OCI-LY1 (cell line): ENCODE measurements around the gene CFAP43.

Source experiments
- H2AFZ ChIP-seq: fragments of 200-600 bp; sonication (generic), shearing (Covaris generic); 2 replicates; pipeline ENCODE4 v1.6.0; 2014; ENCODE audit warnings: antibody characterized with exemption, mild to moderate bottlenecking, low read length
- H3F3A ChIP-seq: fragments of 200-600 bp; sonication (generic), shearing (Covaris generic); 2 replicates; pipeline ENCODE4 v1.6.0; 2014; ENCODE audit warnings: mild to moderate bottlenecking, antibody characterized with exemption, low read length, moderate library complexity; ENCODE audit not compliant: insufficient read depth
- H3K27ac ChIP-seq: fragments of 200-600 bp; sonication (generic); 2 replicates; pipeline ENCODE4 v1.5.1; 2014; ENCODE audit warnings: low read length, mixed run types, mild to moderate bottlenecking, low read depth; ENCODE audit not compliant: poor library complexity, severe bottlenecking
- H3K27me3 ChIP-seq: fragments of 200-600 bp; sonication (generic); 2 replicates; pipeline ENCODE4 v1.6.0; 2014; ENCODE audit warnings: antibody characterized with exemption, mild to moderate bottlenecking, low read length, moderate library complexity; ENCODE audit not compliant: insufficient read depth
- H3K36me3 ChIP-seq: fragments of 200-600 bp; sonication (generic); 2 replicates; pipeline ENCODE4 v1.6.1; 2014; ENCODE audit warnings: mild to moderate bottlenecking, antibody characterized with exemption, low read length, moderate library complexity, mixed read lengths; ENCODE audit not compliant: insufficient read depth
- H3K4me1 ChIP-seq: fragments of 200-600 bp; sonication (generic); 2 replicates; pipeline ENCODE4 v1.5.1; 2014; ENCODE audit warnings: mild to moderate bottlenecking, low read length, moderate library complexity; ENCODE audit not compliant: insufficient read depth, severe bottlenecking
- H3K4me2 ChIP-seq: fragments of 200-600 bp; sonication (generic), shearing (Covaris generic); 2 replicates; pipeline ENCODE4 v1.6.1; 2014; ENCODE audit warnings: low read length
- H3K4me3 ChIP-seq: fragments of 200-600 bp; sonication (generic); 2 replicates; pipeline ENCODE4 v1.5.1; 2014; ENCODE audit warnings: low read length, low read depth, mild to moderate bottlenecking, mixed read lengths; ENCODE audit not compliant: poor library complexity, severe bottlenecking
- H3K79me2 ChIP-seq: fragments of 200-600 bp; shearing (Covaris generic); 2 replicates; pipeline ENCODE4 v1.6.1; 2016; ENCODE audit warnings: mixed run types, low read length, mixed read lengths; ENCODE audit not compliant: insufficient read depth
- H3K9ac ChIP-seq: fragments of 200-600 bp; sonication (generic), shearing (Covaris generic); 2 replicates; pipeline ENCODE4 v1.6.1; 2014; ENCODE audit warnings: mild to moderate bottlenecking, low read length, mixed read lengths
- H3K9me2 ChIP-seq: fragments of 200-600 bp; sonication (generic), shearing (Covaris generic); 2 replicates; pipeline ENCODE4 v1.6.1; 2014; ENCODE audit warnings: low read depth, mild to moderate bottlenecking, low read length, mixed read lengths
- H3K9me3 ChIP-seq: fragments of 200-600 bp; shearing (Covaris generic); 2 replicates; pipeline ENCODE4 v1.6.1; 2014; ENCODE audit warnings: low read length, mixed read lengths
- H4K20me1 ChIP-seq: fragments of 200-600 bp; sonication (generic), shearing (Covaris generic); 2 replicates; pipeline ENCODE4 v1.6.0; 2016; ENCODE audit warnings: mild to moderate bottlenecking, low read length; ENCODE audit not compliant: insufficient read depth
- EZH2 ChIP-seq: fragments of 200-600 bp; sonication (generic), shearing (Covaris generic); IDR thresholded peaks from 2 replicates; pipeline ENCODE4 v1.8.0; 2017; ENCODE audit warnings: borderline replicate concordance, mixed run types, mild to moderate bottlenecking, antibody characterized with exemption, low read length, moderate library complexity, mixed read lengths
- TF ChIP-seq, protein P1 (sequence below): fragments of 200-600 bp; sonication (generic), shearing (Covaris generic); IDR thresholded peaks from 2 replicates; pipeline ENCODE4 v1.5.1; 2017; ENCODE audit warnings: mild to moderate bottlenecking, antibody characterized with exemption, low read length, moderate library complexity, mixed read lengths

CFAP43 gene

GRCh38 chr10:104253606-104254410 is 21.6 kb upstream of the CFAP43 start:
- H3K4me2 ChIP-seq = peak overlapping the region; percentile 63; the same call in 1 of the 2 replicates
- H3K79me2 ChIP-seq = no peaks in the 10 kb centered on the region
- no peak overlapping the region for H3K27ac ChIP-seq
- peak overlapping the region; percentile 68 for H3K4me3 ChIP-seq
- no peaks in the 10 kb centered on the region for H4K20me1 ChIP-seq
- no peaks in the 10 kb centered on the region for H3K27me3 ChIP-seq
- no peak overlapping the region for H3K9ac ChIP-seq
- no peak overlapping the region for H2AFZ ChIP-seq
- peaks cover 13% of the 10 kb centered on the region for H3K4me1 ChIP-seq
- no peaks in the 10 kb centered on the region for H3K9me2 ChIP-seq
- no peaks in the 10 kb centered on the region for H3F3A ChIP-seq
- TF ChIP-seq EZH2 = no peak
- TF ChIP-seq, protein P1, sequence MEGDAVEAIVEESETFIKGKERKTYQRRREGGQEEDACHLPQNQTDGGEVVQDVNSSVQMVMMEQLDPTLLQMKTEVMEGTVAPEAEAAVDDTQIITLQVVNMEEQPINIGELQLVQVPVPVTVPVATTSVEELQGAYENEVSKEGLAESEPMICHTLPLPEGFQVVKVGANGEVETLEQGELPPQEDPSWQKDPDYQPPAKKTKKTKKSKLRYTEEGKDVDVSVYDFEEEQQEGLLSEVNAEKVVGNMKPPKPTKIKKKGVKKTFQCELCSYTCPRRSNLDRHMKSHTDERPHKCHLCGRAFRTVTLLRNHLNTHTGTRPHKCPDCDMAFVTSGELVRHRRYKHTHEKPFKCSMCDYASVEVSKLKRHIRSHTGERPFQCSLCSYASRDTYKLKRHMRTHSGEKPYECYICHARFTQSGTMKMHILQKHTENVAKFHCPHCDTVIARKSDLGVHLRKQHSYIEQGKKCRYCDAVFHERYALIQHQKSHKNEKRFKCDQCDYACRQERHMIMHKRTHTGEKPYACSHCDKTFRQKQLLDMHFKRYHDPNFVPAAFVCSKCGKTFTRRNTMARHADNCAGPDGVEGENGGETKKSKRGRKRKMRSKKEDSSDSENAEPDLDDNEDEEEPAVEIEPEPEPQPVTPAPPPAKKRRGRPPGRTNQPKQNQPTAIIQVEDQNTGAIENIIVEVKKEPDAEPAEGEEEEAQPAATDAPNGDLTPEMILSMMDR = no peak
- H3K9me3 ChIP-seq = no peaks in the 10 kb centered on the region
- H3K36me3 ChIP-seq = peaks cover 6% of the 10 kb centered on the region

DNA sequence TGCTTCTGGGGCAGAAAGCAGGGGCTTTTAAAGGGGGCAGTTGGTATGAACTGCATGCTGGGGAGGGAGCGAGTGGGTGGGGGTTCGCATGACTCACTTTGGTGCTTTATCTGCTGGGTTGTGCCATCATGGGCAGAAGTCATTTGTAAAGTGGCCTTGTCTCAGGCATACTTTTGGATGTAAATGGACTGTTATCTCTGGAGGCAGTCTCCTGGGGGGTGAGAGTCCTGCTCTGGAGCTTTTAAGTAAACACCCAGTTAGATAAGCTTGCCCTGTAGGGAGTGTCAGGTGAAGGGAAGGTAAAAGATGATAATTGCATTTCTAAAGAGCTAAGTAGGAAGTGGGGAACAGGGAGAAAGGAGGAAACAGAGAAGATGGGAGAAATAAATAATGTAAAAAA is 20.9 kb upstream of the CFAP43 start:
- Histone ChIP-seq H3K4me2 (no peak overlapping the region), H3K27me3 (no peaks in the 10 kb centered on the region), H2AFZ (no peak overlapping the region), H3K27ac (no peak overlapping the region), H3K36me3 (no peaks in the 10 kb centered on the region; the same call in 1 of the 2 replicates), H3K4me3 (no peak overlapping the region), H3K79me2 (no peaks in the 10 kb centered on the region), H4K20me1 (no peaks in the 10 kb centered on the region), H3K4me1 (peaks cover 13% of the 10 kb centered on the region), H3K9ac (no peak overlapping the region), H3F3A (no peaks in the 10 kb centered on the region), H3K9me3 (no peaks in the 10 kb centered on the region), H3K9me2 (no peaks in the 10 kb centered on the region; the same call in 1 of the 2 replicates)
- TF ChIP-seq EZH2 = no peak
- TF ChIP-seq, protein P1 = no peak

DNA sequence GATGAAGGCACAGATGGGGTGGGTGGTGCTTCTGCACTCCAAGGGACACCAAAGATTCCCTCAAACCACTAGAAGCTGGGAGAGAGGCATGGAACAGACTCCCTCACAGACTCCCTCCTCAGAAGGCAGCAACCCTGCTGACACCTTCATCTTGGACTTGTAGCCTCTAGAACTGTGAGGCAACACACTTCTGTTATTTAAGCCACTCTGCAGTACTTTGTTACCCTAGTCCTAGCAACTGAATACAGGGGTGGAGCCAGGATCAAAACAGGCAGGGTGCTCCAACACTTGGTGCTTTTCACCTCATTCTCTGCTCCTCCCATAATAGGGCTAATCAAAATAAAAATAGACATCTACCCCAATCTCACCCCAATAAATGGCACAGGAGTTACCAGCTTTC is 20.2 kb upstream of the CFAP43 start:
- H4K20me1 ChIP-seq = no peaks in the 10 kb centered on the region
- H3K4me1 ChIP-seq = peaks cover 13% of the 10 kb centered on the region
- TF ChIP-seq, protein P1 = no peak
- TF ChIP-seq EZH2 = no peak
- no peaks in the 10 kb centered on the region for H3K79me2 ChIP-seq
- H3F3A ChIP-seq = no peaks in the 10 kb centered on the region
- no peak overlapping the region for H3K4me3 ChIP-seq
- no peaks in the 10 kb centered on the region; the same call in 1 of the 2 replicates for H3K36me3 ChIP-seq
- H2AFZ ChIP-seq = no peak overlapping the region
- no peak overlapping the region for H3K27ac ChIP-seq
- no peaks in the 10 kb centered on the region for H3K27me3 ChIP-seq
- H3K9ac ChIP-seq = no peak overlapping the region
- 0 out of 2 replicates have a peak, but pooled peaks cover 4% of the 10 kb centered on the region for H3K9me3 ChIP-seq
- no peaks in the 10 kb centered on the region; the same call in 1 of the 2 replicates for H3K9me2 ChIP-seq
- no peak overlapping the region for H3K4me2 ChIP-seq
